ENCODE data around the gene MARCHF10.

Gene MARCHF10

DNA sequence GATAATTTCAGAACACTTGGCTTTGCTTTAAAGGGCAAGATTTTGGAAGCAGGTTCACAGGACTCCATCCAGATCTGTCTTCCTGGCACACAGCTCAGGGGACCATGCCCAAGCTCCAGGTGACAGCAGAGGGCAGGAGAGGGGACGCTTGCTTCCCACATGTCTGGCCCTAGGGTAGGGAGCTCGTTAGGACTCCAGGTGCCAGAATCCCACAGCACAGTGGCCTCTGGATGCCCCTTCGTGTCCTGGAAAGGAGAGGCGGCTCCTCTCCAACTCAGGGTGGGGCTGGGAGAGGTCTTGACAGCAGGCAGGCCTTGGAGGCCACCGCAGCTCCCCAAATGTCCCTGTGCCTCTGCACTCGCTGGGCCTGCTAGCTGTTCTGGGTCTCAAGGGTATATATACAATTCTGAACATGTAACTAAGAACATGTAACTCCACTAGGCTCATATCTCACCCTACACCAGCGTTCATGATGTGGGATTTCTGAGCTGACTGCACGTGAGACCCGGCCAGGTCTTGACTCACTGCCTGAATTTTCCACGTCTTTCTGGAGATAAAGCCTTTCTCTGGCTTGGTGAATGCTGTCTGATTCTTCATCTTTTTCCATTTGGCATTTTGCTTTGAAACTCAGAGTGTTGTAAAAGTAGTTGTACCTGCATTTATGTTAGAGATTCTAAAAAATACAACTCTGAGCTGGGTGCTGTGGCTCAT is 52.8 kb downstream of the MARCHF10 start:
- no peak for DNase-seq (ENCODE audit: extremely low read depth in 1 of 2, low read depth in 1 of 2)

DNA sequence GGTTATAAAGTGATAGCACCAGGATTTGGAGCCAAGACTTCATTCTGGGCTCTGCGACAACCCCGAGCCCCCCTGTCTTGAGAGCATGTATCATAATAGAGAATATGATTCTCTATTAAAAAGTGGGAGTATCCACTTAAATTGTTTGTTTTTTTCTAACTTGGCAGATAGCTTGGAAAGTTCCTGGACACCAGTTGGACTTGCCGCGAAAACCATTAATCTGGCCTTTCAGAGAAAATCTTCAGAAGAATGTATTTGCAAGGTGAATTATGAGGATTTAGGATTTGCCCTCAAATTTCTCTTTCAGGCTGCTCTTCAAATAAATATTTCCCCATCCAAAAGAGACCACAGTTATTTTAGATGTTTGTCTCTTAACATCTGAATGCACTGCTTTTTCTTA is 53.5 kb downstream of the MARCHF10 start:
- DNase-seq (ENCODE audit: extremely low read depth in 1 of 2, low read depth in 1 of 2): no peak

DNA sequence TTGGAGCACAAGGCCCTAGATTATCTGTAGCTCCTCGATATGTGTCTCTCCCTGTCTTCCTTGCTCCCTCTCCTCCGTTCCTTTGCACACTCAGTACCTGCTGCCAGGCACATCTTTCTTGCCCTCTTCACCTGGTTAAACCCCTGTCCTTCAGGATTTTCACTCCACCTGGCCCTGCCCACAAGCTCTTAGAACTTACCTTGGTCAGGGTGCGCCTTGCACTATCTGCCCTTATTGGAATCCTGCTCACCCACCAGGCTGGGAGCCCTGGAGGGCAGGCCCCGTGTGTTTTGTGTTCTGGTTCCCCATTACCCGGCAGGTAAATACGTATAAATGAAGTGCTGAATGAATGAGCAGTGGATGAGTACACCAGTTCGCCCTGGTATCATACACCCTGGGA is 54.6 kb downstream of the MARCHF10 start:
- no peak for DNase-seq (ENCODE audit: extremely low read depth in 1 of 2, low read depth in 1 of 2)

DNA sequence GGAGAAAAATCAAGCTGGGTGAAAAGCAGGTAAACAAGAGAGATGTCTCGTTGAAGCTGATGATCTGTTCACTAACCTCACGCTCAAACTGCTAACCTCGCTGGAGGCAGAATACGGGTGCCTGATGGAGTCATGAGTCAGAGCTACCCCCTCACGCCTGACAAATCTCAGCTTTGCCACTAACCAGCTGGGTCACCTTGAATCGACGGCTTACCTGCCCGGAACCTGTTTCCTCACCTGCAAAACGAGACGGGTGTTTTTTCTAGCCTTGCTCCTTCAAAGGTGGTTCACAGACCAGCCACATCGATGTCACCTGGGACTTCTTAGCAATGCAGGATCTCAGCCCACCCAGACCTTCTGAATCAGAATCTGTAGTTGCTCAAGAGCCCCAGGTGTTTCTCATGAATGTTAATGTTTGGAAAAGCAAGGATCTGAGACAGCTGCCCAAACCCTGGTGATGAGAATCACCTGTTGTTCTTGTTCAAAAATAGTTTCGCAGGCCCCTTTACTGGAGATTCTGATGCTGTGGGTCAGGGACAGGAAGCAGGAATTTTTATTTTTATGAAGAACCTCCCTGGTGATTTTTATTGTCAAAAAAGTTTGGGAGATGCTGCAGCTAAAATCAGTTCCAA is 56.9 kb downstream of the MARCHF10 start:
- no peak for DNase-seq (ENCODE audit: extremely low read depth in 1 of 2, low read depth in 1 of 2)

DNA sequence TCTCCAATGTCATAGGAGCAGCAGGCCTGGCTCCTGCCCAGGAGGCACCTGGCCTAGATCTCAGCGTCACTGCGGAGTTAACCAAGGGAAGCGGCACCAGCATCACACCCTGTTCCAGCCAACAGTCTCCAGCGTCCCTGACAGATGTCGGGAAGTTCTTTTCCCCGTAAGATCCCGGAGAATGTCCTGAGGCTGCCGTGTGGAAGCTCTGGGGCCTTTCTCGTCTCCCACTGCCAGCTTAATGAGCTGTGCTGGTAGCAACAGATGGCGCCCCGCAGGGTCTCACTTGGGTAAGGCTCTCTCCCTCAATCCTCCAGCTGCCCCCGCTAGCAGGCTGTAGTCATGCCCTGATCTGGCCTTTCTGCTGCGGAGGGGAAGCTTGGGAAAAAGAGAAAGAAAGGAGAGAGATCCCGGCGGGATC is 57.5 kb downstream of the MARCHF10 start:
- DNase-seq (ENCODE audit: extremely low read depth in 1 of 2, low read depth in 1 of 2): no peak

DNA sequence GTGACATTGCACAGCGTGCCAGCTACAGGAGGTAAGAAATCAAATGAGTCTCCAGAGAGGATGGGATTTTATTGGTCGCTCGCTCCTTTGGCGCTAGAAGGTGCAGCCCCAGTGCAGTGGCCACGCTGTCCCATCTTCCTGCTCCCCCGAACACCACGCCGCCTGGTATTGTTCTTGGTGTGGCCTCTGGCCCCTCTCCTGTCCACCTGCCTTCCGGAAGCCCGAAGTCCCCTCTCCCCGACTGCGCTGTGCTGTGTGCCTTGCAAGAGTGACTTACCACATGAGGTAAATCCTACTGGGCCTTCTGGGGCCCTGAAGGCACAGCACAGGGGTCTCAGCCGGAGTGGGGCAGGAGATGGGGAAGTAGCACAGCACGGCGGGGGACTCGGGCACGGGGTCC is 58.2 kb downstream of the MARCHF10 start:
- DNase-seq (ENCODE audit: extremely low read depth in 1 of 2, low read depth in 1 of 2): no peak

DNA sequence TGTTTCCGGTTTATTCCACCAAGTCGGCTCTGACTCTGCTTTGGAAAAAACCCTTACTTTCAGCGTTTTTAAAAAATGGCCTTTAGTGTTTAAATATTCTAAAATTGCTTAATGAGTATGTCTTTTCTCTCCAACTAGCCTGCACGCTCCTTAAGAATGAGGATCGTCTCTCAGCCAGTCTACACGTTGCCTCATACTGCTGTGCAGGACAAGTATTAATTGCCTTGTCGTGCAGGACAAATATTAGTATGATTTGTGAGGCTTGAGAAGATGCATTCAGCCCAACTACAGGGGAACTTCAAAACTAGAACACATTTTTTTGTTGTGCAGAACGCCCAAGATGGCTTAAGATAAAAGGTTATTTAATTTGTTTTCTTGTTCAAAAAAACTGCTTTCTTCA is 61.2 kb downstream of the MARCHF10 start:
- no peak for DNase-seq (ENCODE audit: extremely low read depth in 1 of 2, low read depth in 1 of 2)

DNA sequence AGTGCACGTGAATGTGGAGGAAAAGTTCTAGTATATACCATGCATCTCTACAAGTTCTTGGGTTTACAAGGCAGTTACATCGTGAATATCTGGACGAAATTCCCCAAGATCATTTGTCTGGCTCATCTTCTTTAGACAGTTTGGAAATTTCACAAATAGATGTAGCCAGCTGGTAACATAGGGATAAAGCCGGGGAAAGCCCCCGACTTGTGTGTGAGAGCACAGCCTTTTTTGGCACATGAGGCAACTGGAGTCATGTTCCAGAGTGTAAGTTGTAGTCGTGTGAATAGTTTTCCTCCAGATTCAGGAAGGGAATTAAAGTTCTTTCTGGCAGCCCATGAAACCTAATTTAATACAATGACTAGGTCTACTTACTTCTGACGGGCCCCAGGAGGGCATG is 62.3 kb downstream of the MARCHF10 start:
- no peak for DNase-seq (ENCODE audit: extremely low read depth in 1 of 2, low read depth in 1 of 2)

DNA sequence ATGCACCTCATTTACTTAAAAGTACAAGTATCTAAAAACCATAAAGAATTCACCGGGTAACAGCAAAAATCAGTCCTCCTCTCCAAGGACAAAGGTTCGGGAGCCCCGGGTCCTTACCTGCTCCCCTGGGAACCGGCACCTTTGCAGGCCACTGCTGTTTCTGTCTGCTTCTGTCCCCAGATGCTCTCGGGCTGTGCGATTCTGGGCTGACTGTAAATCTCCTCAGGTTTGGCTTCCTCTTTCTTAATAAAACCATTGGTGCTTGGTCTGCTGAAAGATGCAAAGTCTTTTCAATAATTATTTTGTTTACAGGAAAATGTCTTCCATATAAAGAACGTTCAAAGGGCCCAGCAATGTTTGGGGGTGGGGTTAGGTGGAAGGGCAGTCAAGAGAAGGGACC is 63.9 kb downstream of the MARCHF10 start:
- no peak for DNase-seq (ENCODE audit: extremely low read depth in 1 of 2, low read depth in 1 of 2)

DNA sequence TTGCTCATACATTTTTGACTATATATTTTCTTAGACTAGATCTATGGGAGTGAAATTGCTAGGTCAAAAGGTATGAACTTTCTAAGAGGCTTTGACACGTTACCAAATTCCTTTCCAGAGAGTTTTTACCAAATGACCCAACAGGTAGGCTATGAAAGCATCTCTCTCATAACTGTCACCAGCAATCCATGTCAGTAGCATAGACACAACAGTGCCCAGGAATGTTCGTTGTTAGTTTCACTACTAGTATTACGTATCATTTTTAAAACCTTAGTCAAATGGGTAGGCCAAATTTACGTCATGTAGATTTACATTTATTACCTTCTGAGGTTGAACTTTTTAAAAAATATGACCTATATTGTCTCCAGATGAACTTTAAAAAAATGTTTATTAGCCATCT is 66.8 kb downstream of the MARCHF10 start:
- DNase-seq (ENCODE audit: extremely low read depth in 1 of 2, low read depth in 1 of 2): no peak

DNA sequence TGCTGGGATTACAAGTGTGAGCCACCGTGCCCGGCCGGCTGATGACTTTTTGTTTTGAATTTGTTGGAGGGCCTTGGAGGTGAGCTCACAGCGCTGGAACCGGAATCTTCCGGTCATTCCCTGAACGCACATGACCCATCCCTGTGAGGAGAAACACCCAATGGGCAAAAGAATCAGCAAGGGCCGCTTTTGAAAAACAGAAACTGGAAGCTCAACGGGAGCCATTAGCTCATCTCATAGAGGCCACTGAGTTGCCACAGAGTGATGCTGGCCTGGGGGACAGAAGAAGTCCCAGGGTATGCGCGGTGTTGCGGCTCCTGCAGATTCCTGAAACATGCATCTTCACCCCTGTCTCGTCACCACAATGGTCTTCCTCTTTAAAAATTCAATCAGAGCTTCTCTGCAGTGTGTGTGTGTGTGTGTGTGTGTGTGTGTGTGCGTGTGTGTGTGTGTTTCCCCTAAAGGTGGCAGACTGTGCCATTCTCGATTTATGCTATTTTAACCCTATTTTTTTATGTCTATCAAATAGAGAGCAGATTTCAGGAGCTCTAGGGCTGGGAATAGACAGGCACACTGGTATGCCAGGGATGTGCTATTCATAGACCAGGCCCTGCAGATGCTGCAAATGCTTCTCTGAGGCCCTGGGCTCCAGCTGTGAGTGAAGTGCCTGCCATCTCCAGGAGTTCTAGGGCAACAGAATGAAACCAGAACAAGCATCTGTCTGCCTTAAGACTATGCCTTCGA is 68.3 kb downstream of the MARCHF10 start:
- DNase-seq (ENCODE audit: extremely low read depth in 1 of 2, low read depth in 1 of 2): no peak

DNA sequence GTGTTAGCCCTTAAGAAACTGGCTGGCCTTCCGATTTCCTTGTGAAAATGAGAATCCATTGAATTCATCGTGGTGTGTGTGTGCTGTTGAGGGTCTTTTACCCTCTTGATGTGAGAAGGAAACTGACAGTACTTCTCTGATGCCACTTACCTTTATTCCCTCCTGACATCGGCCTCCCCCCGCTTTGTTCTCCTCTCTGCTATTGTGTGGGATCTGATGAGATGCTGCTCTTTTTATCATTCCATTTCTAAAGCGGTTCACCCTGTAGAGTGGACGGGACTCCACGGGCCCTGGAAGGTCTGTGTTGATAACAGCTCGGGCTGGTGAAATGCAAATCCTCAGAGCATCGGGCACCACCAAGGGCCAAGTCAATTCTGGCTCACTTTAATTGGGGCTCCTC is 69.8 kb downstream of the MARCHF10 start:
- no peak for DNase-seq (ENCODE audit: extremely low read depth in 1 of 2, low read depth in 1 of 2)

DNA sequence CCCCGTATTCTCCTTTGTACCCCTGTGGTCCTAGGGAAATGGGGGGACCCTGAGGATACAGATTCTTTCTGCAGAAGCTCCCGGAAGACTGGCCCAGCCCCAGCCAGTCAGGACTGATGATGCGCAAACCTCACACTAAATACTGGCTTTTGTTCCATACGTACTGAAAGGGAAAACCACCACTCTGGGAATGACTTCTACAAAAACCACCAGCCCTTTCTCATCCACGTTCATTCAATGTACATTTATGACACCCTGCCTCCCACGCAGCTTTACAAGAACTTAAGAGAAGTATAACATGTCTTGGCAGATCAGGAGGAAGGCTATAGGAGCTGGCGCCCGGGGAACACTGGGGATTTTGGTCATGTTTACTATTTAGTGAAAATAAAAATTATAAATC is 70.6 kb downstream of the MARCHF10 start:
- no peak for DNase-seq (ENCODE audit: extremely low read depth in 1 of 2, low read depth in 1 of 2)

DNA sequence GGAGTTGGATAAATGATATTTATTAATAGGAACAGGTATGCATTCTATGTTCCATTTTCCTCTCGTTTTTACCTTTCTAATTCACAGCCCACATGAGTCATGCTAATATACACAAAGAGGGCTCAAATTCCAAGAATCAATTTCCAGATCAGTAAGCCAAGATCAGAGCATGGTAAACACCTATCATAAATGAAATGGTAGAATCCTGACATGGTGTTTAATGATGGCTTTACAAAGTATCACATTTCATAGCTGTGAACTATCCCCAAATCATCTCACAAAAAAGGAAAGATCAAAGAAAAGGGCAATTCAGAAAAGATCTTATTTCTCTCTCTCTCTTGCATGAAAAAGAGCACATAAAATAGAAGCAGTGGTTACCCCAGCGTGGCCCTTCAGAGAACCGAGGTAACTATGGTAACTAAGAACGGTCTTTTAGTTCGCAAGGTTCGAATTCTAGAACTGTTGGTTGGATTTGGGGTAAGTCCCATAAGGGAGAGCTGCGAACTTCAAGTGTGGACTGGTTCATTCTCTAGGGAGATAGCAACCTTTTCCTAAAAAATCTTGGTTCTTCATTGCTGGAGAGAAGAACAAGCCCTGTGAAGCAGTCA is 73.0 kb downstream of the MARCHF10 start:
- no peak for DNase-seq (ENCODE audit: extremely low read depth in 1 of 2, low read depth in 1 of 2)

DNA sequence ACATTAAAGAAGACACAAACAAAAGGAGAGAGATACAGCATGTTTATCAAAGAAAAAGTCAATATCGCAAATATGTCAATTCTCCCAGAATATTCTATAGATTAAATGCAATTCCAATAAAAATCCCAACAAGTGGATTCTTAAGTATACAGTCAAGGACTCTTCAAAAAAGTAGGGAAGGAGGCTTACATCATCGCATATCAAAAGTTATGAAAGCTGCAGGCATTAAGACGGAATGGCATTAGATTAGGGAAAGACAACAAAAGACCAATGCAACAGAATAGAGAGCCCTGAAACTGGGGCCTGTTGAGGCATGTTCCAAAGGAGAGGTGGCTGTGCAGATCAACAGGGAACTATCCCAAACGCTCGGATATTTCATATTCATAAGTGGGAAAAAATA is 76.0 kb downstream of the MARCHF10 start:
- no peak for DNase-seq (ENCODE audit: extremely low read depth in 1 of 2, low read depth in 1 of 2)

DNA sequence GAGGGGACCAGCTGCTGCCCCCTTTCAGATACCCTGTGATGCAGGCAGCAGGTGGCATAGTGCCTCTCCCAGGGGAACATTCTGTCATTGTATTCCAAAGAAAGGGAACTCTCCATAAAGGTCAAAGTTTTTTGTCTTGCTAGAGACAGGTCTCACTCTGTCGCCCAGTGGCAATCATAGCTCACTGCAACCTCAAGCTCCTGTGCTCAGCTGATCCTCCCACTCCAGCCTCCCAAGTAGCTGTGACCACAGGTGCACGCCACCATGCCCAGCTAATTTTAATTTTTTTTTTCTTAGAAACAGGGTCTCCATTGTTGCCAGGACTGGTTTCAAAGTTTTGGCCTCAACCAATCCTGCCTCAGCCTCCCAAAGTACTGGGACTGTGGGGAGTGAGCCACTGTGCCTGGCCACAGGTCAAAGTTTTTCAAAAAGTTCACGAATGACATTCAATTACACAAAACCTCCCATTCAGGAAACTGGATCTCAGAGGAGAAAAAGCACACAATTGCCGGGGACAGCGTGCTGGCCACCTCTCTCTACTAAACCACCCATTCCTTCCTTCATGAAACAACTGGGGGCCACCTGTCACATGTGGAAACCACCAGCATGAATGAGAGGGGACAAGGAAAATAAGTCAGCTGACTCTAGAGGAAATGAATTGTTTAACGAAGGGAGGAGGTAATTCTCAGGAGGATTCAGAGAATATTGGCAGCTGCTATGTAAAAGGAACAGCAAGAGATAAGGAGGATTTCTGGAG is 80.0 kb downstream of the MARCHF10 start:
- no peak for DNase-seq (ENCODE audit: extremely low read depth in 1 of 2, low read depth in 1 of 2)

DNA sequence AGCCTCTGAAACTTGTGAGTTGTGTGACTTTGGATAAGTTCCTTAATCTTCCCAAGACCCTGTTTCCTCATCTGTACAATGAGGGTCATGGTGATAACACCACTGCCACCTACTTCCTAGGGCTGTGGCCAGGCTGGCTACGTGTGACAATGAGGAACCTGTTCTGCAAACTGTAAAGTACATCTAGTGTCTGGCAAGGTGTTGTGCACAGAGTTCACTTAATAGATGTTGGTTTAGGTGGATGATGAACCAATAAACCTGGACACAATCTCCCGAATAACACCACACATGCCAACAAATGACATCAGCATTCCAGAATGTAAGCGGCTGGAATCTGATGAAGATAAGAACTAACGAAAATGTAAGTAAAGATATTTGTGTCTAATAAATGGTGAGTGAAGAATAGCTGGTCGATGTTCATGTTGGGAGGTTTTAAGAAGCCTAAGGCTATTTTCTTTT is 82.3 kb downstream of the MARCHF10 start:
- DNase-seq (ENCODE audit: extremely low read depth in 1 of 2, low read depth in 1 of 2): no peak

DNA sequence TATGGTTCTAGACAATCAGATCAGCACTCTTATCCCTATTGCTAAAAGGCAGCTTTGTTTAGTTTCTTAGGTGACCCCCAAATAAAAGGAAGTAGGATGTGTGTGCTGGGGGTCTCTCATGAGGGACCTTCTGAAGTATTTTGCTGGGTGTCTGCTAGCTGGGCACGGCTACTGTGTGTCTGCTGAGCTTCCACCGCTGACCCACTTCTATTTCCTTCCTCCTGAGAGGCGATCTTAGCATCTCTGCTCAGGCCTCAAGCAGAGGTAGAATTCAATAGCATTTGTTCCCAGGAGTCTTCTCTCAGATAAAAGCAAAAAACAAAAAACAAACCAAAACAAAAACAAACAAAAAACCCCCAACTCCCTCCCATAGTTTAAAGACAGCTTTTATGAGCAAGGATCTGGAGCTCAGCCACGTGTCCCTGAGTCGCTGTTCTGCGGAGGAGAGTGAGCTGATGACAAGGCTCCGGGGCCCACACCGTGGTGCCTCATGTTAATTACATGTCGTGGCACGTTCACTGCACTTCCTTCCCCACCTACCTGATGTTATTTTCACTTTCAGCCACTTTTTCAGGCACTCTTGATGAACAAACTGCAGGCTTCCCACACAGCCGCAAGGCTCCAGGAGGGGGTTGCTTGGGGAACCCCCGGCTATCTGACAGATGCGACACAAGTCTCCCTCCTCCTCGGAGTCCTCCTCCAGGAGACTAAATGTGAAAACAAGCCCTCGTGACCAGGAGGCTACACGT is 83.5 kb downstream of the MARCHF10 start:
- DNase-seq (ENCODE audit: extremely low read depth in 1 of 2, low read depth in 1 of 2): peak; percentile 17 to 31

DNA sequence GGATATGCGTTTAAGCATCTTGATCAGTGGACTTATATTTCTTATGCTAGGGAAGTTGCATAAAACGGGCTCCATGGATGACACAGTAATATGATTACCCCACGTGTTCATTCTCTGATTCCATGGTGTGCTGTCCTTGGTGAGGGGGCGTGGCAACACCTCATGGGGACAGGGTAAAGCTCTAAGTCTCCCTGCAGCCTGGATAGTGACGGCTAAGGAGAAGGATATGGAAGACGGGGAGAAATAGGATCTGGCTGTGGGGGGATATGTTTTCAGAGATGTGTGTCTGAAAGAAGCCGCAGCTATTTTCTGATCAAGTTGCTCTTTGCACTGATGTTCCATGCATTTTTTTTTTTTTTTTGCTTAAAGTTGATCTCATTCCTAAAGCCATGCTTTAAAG is 84.3 kb downstream of the MARCHF10 start:
- DNase-seq (ENCODE audit: extremely low read depth in 1 of 2, low read depth in 1 of 2): no peak

DNA sequence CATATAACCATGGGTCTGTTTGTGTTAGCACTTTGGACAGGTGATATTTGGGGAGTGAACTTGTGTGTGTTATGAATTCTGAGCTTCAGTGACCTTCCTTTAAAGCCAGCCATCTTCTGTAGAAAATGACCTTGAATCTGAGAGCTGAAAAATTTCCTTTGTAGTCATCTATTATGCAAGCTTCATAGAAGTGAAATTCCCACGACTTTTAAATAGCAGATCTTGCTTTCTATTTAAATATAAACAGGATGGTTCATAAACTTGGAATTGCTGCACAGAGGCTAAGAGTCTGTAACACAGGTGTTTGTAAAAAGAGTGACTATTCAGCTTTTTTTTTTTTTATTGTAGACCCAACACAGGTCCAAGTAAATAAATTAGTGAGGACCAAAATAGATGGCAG is 85.5 kb downstream of the MARCHF10 start:
- DNase-seq (ENCODE audit: extremely low read depth in 1 of 2, low read depth in 1 of 2): no peak

All from activated CD8-positive, alpha-beta memory T cell treated with anti-CD3 and anti-CD28 coated beads for 1 hour (primary cell).